ENCODE data around the gene PIK3R1. TPM values are rescaled to one million over a fixed set of nuclear protein-coding genes. Genes with fewer than 3 reads are reported as not detected.

PIK3R1 gene
- total RNA-seq, 1 experiment from 2014 or later, result 11.3 TPM

DNA sequence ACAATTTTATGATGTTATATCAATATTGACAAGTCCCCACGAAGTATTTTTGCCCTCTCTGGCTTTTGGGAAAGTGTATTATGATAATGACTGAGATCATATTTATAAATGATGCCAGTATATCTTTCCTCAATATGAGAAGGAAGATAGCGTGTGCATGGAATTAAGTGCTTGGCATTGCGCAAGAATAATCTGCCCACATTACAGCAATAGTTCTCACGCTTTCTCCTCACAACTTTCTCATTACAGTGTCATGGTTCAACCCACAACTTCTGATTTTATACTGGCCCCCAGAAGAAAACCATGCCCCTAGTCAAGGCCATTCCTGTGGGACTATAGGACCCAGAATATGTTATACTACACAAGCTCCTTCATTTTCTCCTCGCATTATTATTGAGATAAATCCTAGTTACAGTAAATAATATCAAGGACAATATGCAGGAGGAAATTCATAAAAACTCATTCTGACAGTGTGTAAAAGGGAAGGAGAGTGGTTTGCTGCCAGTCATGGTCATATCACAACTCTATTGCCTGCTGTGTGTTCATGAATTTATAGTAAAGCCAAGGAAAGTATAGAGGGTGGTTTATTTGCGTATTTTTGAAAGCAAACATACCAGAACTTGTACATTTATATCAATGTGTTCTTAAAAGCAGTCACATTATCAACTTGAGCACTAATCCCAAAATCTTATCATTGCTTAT, 114.1 kb downstream of the PIK3R1 start:
- H2BK20ac ChIP-seq (ENCODE audit: low read depth, low read length, poor library complexity, severe bottlenecking), result no peak overlapping the region
- Mint-ChIP-seq H3K4me1 (no peaks in the 10 kb centered on the region; a peak in 1 of 4 replicates), H3K27ac (no peak overlapping the region), H3K27me3 (ENCODE audit: low read depth) (no peaks in the 10 kb centered on the region; the same call in 1 of the 2 replicates), H3K9me3 (peaks cover 2 to 5% of the 10 kb centered on the region in 2 experiments), H3K4me3 (no peak overlapping the region), H3K36me3 (ENCODE audit: insufficient read depth in 1 of 3, low read depth in 3 of 3) (peaks cover 0 to 7% (median 2%) of the 10 kb centered on the region in 3 experiments; a peak in 4 of 7 replicates)
- no peak overlapping the region for H3T11ph ChIP-seq (ENCODE audit: low read length)
- H2BK5ac ChIP-seq (ENCODE audit: insufficient read length, low read length), result no peak overlapping the region
- no peak overlapping the region for H4K5ac ChIP-seq (ENCODE audit: insufficient read length, low read depth, low read length)
- no peak overlapping the region for H2BK15ac ChIP-seq (ENCODE audit: low read depth, low read length)
- H3K23ac ChIP-seq (ENCODE audit: insufficient read length, low read depth, low read length), result no peak overlapping the region
- no peaks in the 10 kb centered on the region for H3K23me2 ChIP-seq (ENCODE audit: insufficient read length, low read depth, low read length, poor library complexity, severe bottlenecking)
- TF ChIP-seq, protein P1, sequence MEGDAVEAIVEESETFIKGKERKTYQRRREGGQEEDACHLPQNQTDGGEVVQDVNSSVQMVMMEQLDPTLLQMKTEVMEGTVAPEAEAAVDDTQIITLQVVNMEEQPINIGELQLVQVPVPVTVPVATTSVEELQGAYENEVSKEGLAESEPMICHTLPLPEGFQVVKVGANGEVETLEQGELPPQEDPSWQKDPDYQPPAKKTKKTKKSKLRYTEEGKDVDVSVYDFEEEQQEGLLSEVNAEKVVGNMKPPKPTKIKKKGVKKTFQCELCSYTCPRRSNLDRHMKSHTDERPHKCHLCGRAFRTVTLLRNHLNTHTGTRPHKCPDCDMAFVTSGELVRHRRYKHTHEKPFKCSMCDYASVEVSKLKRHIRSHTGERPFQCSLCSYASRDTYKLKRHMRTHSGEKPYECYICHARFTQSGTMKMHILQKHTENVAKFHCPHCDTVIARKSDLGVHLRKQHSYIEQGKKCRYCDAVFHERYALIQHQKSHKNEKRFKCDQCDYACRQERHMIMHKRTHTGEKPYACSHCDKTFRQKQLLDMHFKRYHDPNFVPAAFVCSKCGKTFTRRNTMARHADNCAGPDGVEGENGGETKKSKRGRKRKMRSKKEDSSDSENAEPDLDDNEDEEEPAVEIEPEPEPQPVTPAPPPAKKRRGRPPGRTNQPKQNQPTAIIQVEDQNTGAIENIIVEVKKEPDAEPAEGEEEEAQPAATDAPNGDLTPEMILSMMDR (conservative IDR thresholded peaks at IDR 0.05), result no peak
- no peaks in the 10 kb centered on the region for H3K27me3 ChIP-seq (ENCODE audit: insufficient read depth, low read length)
- no peak overlapping the region for H3K56ac ChIP-seq (ENCODE audit: insufficient read length, low read depth, low read length)
- no peaks in the 10 kb centered on the region for H3K79me1 ChIP-seq (ENCODE audit: insufficient read depth, low read depth, low read length, poor library complexity, severe bottlenecking)
- H2AK5ac ChIP-seq (ENCODE audit: insufficient read length, low read length), result no peak overlapping the region
- H4K91ac ChIP-seq (ENCODE audit: insufficient read length, low read depth, low read length), result no peak overlapping the region
- no peak overlapping the region for H3K4me2 ChIP-seq (ENCODE audit: insufficient read depth, insufficient read length, low read length)
- no peak overlapping the region for H4K8ac ChIP-seq (replicated peaks; ENCODE audit: insufficient read length, low read depth, low read length)
- no peaks in the 10 kb centered on the region for H3K79me2 ChIP-seq (ENCODE audit: insufficient read depth, low read length)
- no peaks in the 10 kb centered on the region for H3K4me1 ChIP-seq (ENCODE audit: insufficient read depth, low read length)
- no peak for DNase-seq
- H3K14ac ChIP-seq (ENCODE audit: insufficient read depth, low read length), result no peak overlapping the region
- H2BK12ac ChIP-seq (ENCODE audit: insufficient read length, low read depth, low read length), result no peak overlapping the region
- H2AFZ ChIP-seq (ENCODE audit: low read length), result no peak overlapping the region
- no peaks in the 10 kb centered on the region for H4K20me1 ChIP-seq (ENCODE audit: control insufficient read depth, insufficient read depth, insufficient read length)
- no peaks in the 10 kb centered on the region for H3K9me3 ChIP-seq (ENCODE audit: control insufficient read depth, low read depth, low read length)
- H3K4ac ChIP-seq (ENCODE audit: low read depth, low read length), result no peak overlapping the region
- H3K18ac ChIP-seq (ENCODE audit: insufficient read length, low read depth, low read length), result no peak overlapping the region
- H3K27ac ChIP-seq (ENCODE audit: insufficient read length, low read depth, low read length), result no peak overlapping the region
- H2BK120ac ChIP-seq (ENCODE audit: low read depth, low read length, poor library complexity, severe bottlenecking), result no peak overlapping the region
- no peak overlapping the region for H3K9ac ChIP-seq (ENCODE audit: extremely low read depth, insufficient read length, low read length)
- WGBS (ENCODE audit: extremely low coverage, insufficient read length, low lambda C conversion rate), result no CpG with 5 or more reads among the region's 6 CpGs

Measured in H9 (cell line).